ENCODE measurements around the gene BST1.

BST1 gene

GRCh38 chr4:15668566-15669435, 34.1 kb upstream of the BST1 start:
- no peak overlapping the region for H3K27ac ChIP-seq
- TF ChIP-seq ZFX (IDR thresholded peaks at IDR 0.05), result no peak
- no peak for TF ChIP-seq CTCF (conservative IDR thresholded peaks at IDR 0.05)

- no peak overlapping the region for H3K27ac ChIP-seq
- TF ChIP-seq CTCF (conservative IDR thresholded peaks at IDR 0.05) (no peak), ZFX (IDR thresholded peaks at IDR 0.05) (no peak)
Observed at GRCh38 chr4:15670576-15670975, 32.3 kb upstream of the BST1 start.

- no peak for TF ChIP-seq ZFX (IDR thresholded peaks at IDR 0.05)
- no peak for TF ChIP-seq CTCF (conservative IDR thresholded peaks at IDR 0.05)
- H3K27ac ChIP-seq, result no peak overlapping the region
Observed at GRCh38 chr4:15672101-15672500, 30.8 kb upstream of the BST1 start.

GRCh38 chr4:15673337-15673736, 29.5 kb upstream of the BST1 start:
- H3K27ac ChIP-seq, result no peak overlapping the region
- TF ChIP-seq ZFX (IDR thresholded peaks at IDR 0.05), result no peak
- no peak for TF ChIP-seq CTCF (conservative IDR thresholded peaks at IDR 0.05)

GRCh38 chr4:15674046-15674445, 28.8 kb upstream of the BST1 start:
- no peak overlapping the region for H3K27ac ChIP-seq
- TF ChIP-seq ZFX (IDR thresholded peaks at IDR 0.05) (no peak), CTCF (conservative IDR thresholded peaks at IDR 0.05) (no peak)

- TF ChIP-seq ZFX (IDR thresholded peaks at IDR 0.05) (no peak), CTCF (conservative IDR thresholded peaks at IDR 0.05) (no peak)
- no peak overlapping the region for H3K27ac ChIP-seq
Observed at GRCh38 chr4:15674926-15675325, 27.9 kb upstream of the BST1 start.

GRCh38 chr4:15675356-15675755, 27.5 kb upstream of the BST1 start:
- no peak overlapping the region for H3K27ac ChIP-seq
- no peak for TF ChIP-seq CTCF (conservative IDR thresholded peaks at IDR 0.05)
- no peak for TF ChIP-seq ZFX (IDR thresholded peaks at IDR 0.05)

Data from C4-2B (cell line).